Brain microvascular endothelial cell (primary cell): Measurements from ENCODE around the gene CD151.

Source experiments
- DNase-seq: peaks from one replicate; pipeline ENCODE4 v3.0.0-alpha.2; 2020
- H3K27ac ChIP-seq: fragments of 250-450 bp; sonication (Bioruptor Pico); 2 replicates; pipeline ENCODE4 v1.5.1; 2020; ENCODE audit warnings: mild to moderate bottlenecking, moderate library complexity
- H3K27me3 ChIP-seq: fragments of 250-450 bp; sonication (Bioruptor Pico); replicated peaks from 2 replicates; pipeline ENCODE4 v1.5.1; 2020; ENCODE audit warnings: mild to moderate bottlenecking
- H3K36me3 ChIP-seq: fragments of 250-450 bp; sonication (Bioruptor Pico); replicated peaks from 2 replicates; pipeline ENCODE4 v1.5.1; 2020; ENCODE audit warnings: mild to moderate bottlenecking
- H3K4me3 ChIP-seq: 2 replicates; pipeline ENCODE4 v1.5.1; 2011; ENCODE audit warnings: low read depth, mild to moderate bottlenecking, control low read depth, low read length, moderate library complexity
- in situ Hi-C: cut with HindIII; loops from 2 replicates; pipeline ENCODE4 v1.10.0; 2017; ENCODE audit warnings: low sequenced_read_pairs, low pct_ligation_motif_present
- TF ChIP-seq, protein P1 (sequence below): IDR thresholded peaks from 2 replicates; pipeline ENCODE4 v1.5.1; 2011; ENCODE audit warnings: low read depth, mild to moderate bottlenecking, moderate library complexity, low read length, control low read depth, inconsistent platforms; ENCODE audit errors: missing control alignments

CD151 gene

DNA sequence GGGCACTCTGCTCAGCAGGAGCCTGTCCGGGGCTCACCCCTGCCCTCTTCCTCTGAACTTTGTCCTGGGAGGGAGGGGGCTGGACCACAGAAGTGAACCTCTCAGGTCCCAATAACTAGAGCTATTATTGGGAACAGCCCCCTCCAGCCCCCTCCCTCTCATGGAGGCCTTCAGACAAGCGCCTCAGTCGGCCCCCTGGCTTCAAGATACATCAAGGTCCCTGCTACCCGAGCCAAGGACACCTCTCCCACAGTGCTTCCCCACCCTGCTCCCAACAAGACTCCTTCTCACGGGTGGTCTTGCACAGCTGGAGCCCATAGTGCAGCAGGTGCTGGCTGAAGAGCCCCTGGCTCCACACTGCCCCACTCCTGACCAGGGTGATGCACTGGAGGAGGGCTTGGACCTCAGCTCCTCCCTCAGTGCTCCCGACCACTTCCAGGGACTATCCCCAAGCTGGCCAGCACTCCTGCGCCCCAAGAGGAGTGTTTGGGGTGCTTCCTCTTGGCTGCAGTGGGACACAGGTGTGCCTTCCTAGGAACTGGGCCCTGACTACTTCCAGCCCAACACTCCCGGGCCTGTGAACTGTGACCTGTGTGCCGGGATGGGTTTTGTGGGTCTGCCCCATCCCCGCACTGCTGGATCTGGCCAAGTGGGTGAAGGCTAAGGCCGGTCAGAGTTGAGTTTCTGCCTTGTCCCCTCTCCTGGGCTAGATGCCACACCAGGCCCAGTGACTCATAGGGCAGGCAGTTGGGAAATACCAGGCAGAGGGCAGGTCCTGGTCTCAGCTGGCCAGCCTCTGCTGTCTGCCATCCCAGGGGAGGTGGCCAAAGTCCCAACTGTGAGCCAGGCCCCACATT is 11.9 kb upstream of the CD151 start:
- TF ChIP-seq, protein P1, sequence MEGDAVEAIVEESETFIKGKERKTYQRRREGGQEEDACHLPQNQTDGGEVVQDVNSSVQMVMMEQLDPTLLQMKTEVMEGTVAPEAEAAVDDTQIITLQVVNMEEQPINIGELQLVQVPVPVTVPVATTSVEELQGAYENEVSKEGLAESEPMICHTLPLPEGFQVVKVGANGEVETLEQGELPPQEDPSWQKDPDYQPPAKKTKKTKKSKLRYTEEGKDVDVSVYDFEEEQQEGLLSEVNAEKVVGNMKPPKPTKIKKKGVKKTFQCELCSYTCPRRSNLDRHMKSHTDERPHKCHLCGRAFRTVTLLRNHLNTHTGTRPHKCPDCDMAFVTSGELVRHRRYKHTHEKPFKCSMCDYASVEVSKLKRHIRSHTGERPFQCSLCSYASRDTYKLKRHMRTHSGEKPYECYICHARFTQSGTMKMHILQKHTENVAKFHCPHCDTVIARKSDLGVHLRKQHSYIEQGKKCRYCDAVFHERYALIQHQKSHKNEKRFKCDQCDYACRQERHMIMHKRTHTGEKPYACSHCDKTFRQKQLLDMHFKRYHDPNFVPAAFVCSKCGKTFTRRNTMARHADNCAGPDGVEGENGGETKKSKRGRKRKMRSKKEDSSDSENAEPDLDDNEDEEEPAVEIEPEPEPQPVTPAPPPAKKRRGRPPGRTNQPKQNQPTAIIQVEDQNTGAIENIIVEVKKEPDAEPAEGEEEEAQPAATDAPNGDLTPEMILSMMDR = no peak
- no peak overlapping the region for H3K27ac ChIP-seq
- peaks cover 20% of the 10 kb centered on the region for H3K36me3 ChIP-seq
- H3K4me3 ChIP-seq = peak overlapping the region; percentile 52
- H3K27me3 ChIP-seq = no peaks in the 10 kb centered on the region
- in situ Hi-C loops = no loop called here
- no peak for DNase-seq

DNA sequence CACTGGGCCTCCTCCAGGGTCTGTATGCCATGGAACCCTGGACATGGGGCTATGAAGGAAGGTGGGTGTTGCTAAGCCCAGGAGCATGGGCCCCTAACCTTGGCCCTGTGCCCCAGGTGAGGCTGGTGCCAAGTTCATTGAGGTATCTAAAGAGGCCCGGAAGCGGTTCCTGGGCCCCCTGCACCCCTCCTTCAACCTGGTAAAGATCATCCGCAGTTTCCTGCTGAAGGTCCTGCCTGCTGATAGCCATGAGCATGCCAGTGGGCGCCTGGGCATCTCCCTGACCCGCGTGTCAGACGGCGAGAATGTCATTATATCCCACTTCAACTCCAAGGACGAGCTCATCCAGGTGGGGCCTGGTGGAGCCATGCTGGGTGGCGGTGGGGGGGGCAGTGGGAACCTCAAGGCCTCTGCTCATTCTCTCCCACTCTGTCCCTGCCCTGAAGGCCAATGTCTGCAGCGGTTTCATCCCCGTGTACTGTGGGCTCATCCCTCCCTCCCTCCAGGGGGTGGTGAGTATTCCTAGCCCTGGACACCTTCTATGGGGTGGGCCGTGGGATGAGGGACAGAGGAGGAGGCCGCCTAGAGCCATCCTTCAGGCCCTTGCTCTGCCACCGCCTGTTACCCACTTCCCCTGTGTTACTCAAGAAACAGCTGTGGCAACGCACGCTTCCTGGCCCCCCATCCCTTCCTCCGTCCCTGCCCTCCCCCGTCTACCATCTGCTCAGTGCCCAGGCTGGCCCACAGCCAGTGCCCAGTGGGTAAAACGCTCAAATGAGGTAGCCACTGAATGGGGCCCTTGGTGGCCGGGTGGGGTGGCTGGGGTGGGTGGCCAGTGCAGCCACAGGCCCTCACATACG is 11.0 kb upstream of the CD151 start:
- Histone ChIP-seq H3K36me3 (peaks cover 20% of the 10 kb centered on the region), H3K4me3 (no peak overlapping the region), H3K27ac (no peak overlapping the region), H3K27me3 (no peaks in the 10 kb centered on the region)
- no peak for DNase-seq
- TF ChIP-seq, protein P1 = no peak
- in situ Hi-C loops = no loop called here

DNA sequence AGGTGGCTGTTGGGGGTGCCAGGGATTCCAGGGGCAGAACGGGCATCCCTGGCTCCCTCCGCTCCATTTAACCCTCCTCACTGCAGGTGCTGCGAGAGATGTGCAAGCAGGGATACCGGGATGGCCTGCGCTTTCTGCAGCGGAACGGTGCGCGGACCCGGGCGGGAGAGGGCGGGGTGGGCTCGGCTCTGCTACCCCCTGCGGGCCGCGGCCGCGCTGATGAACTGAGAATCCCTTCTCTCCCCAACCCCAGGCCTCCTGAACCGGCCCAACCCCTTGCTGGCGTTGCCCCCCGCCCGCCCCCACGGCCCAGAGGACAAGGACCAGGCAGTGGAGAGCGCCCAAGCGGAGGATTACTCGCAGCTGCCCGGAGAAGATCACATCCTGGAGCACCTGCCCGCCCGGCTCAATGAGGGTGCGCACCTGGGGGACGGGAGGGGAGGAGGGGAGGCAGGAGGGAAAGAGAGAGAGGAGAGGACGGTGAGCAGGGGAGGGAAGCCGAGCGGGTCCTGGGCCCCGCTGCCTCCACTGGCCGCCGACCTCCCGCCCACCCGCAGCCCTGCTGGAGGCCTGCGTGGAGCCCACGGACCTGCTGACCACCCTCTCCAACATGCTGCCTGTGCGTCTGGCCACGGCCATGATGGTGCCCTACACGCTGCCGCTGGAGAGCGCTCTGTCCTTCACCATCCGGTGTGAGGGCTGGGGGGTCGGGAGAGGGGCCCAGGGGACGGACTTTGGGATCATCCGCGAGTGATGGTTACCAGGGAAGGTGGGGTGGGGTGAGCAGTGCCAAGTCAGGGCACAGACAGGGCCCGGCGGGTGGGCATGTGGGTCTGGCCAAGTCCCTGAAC is 9.1 kb upstream of the CD151 start:
- no peak for DNase-seq
- H3K27ac ChIP-seq = no peak overlapping the region
- TF ChIP-seq, protein P1 = no peak
- peaks cover 20% of the 10 kb centered on the region for H3K36me3 ChIP-seq
- no peaks in the 10 kb centered on the region for H3K27me3 ChIP-seq
- H3K4me3 ChIP-seq = no peak overlapping the region
- in situ Hi-C loops = no loop called here

DNA sequence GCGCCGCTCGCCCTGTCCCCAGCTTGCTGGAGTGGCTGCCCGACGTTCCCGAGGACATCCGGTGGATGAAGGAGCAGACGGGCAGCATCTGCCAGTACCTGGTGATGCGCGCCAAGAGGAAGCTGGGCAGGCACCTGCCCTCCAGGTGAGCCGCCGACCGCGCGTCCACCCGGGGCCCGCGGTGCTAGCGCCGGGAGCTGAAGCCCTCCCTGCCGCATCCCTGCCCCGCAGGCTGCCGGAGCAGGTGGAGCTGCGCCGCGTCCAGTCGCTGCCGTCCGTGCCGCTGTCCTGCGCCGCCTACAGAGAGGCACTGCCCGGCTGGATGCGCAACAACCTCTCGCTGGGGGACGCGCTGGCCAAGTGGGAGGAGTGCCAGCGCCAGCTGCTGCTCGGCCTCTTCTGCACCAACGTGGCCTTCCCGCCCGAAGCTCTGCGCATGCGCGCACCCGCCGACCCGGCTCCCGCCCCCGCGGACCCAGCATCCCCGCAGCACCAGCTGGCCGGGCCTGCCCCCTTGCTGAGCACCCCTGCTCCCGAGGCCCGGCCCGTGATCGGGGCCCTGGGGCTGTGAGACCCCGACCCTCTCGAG is 8.4 kb upstream of the CD151 start:
- H3K27ac ChIP-seq = no peak overlapping the region
- H3K27me3 ChIP-seq = no peaks in the 10 kb centered on the region
- no peak for DNase-seq
- no peak overlapping the region for H3K4me3 ChIP-seq
- TF ChIP-seq, protein P1 = no peak
- in situ Hi-C loops = no loop called here
- H3K36me3 ChIP-seq = peaks cover 20% of the 10 kb centered on the region

DNA sequence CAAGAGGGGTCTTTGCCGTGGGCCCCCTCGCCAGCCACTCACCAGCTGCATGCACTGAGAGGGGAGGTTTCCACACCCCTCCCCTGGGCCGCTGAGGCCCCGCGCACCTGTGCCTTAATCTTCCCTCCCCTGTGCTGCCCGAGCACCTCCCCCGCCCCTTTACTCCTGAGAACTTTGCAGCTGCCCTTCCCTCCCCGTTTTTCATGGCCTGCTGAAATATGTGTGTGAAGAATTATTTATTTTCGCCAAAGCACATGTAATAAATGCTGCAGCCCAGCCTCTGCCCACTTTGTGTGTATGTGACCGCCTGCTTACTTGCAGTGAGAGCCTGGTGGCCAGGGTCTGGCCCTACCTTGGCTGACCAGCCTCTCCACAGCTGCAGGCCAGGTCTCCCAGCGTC is 7.8 kb upstream of the CD151 start:
- peaks cover 20% of the 10 kb centered on the region for H3K36me3 ChIP-seq
- no peak overlapping the region for H3K27ac ChIP-seq
- DNase-seq = no peak
- no peak overlapping the region for H3K4me3 ChIP-seq
- TF ChIP-seq, protein P1 = no peak
- in situ Hi-C loops = no loop called here
- no peaks in the 10 kb centered on the region for H3K27me3 ChIP-seq
